SK-N-SH (cell line): Measurements from ENCODE around the gene IL3.

ENCODE experiments used
- FOXJ3 ChIP-seq: sonication (generic); formaldehyde crosslinking; IDR thresholded peaks from 2 replicates; pipeline ENCODE4 v1.5.1; 2020; ENCODE audit warnings: mild to moderate bottlenecking, missing genetic modification reagents
- FOXM1 ChIP-seq: IDR thresholded peaks from 2 replicates; pipeline ENCODE4 v1.4.0; 2012; ENCODE audit warnings: low read depth, mild to moderate bottlenecking
- RAD21 ChIP-seq: IDR thresholded peaks from 2 replicates; pipeline ENCODE4 v1.6.1; 2012; ENCODE audit warnings: mild to moderate bottlenecking, low read length
- RCOR1 ChIP-seq: fragments of 150-350 bp; IDR thresholded peaks from 2 replicates; pipeline ENCODE4 v1.6.1; 2017; ENCODE audit warnings: antibody characterized with exemption, low read length
- TF ChIP-seq, protein P1 (sequence below): fragments of 200-600 bp; sonication (generic); IDR thresholded peaks from 2 replicates; pipeline ENCODE4 v1.6.1; 2017; ENCODE audit warnings: antibody characterized with exemption, mild to moderate bottlenecking, moderate library complexity
- TF ChIP-seq, protein P2 (sequence below): fragments of 150-350 bp; IDR thresholded peaks from 2 replicates; pipeline ENCODE4 v1.6.1; 2016; ENCODE audit warnings: mild to moderate bottlenecking, low read depth, low read length

DNA sequence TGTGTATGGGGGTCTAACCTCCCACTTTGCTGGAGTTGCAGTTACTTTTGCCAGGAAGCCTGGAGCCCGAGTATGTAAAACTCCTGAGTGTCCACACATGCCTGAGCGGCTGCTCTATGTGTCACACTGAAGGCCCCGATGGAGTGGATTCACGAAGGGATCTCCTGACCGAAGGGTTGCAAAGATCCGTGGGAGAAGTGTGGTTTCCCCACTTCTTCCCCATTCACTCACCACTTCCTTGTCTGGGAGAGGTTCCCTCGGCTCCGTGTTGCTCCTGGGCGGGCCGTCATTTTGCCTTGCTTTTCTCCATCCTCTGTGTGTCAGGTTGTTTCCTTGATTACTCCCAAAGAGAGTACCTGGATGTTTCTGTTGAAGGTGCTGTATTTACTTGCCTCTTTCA, 16.2 kb upstream of the IL3 start:
- TF ChIP-seq FOXJ3 (CRISPR knock-in tag) (no peak), RCOR1 (no peak), RAD21 (no peak), FOXM1 (no peak)
- TF ChIP-seq, protein P1, sequence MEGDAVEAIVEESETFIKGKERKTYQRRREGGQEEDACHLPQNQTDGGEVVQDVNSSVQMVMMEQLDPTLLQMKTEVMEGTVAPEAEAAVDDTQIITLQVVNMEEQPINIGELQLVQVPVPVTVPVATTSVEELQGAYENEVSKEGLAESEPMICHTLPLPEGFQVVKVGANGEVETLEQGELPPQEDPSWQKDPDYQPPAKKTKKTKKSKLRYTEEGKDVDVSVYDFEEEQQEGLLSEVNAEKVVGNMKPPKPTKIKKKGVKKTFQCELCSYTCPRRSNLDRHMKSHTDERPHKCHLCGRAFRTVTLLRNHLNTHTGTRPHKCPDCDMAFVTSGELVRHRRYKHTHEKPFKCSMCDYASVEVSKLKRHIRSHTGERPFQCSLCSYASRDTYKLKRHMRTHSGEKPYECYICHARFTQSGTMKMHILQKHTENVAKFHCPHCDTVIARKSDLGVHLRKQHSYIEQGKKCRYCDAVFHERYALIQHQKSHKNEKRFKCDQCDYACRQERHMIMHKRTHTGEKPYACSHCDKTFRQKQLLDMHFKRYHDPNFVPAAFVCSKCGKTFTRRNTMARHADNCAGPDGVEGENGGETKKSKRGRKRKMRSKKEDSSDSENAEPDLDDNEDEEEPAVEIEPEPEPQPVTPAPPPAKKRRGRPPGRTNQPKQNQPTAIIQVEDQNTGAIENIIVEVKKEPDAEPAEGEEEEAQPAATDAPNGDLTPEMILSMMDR, result no peak
- TF ChIP-seq, protein P2, sequence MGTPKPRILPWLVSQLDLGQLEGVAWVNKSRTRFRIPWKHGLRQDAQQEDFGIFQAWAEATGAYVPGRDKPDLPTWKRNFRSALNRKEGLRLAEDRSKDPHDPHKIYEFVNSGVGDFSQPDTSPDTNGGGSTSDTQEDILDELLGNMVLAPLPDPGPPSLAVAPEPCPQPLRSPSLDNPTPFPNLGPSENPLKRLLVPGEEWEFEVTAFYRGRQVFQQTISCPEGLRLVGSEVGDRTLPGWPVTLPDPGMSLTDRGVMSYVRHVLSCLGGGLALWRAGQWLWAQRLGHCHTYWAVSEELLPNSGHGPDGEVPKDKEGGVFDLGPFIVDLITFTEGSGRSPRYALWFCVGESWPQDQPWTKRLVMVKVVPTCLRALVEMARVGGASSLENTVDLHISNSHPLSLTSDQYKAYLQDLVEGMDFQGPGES, result no peak
